ENCODE results near the gene MPIG6B. TPM values are rescaled to one million over a fixed set of nuclear protein-coding genes. Genes with fewer than 3 reads are reported as not detected.
A peak's percentile ranks its signal among the peaks of the same experiment; 100 is the strongest.

MPIG6B gene
- total RNA-seq, 1 experiment from 2014 or later = not detected

DNA sequence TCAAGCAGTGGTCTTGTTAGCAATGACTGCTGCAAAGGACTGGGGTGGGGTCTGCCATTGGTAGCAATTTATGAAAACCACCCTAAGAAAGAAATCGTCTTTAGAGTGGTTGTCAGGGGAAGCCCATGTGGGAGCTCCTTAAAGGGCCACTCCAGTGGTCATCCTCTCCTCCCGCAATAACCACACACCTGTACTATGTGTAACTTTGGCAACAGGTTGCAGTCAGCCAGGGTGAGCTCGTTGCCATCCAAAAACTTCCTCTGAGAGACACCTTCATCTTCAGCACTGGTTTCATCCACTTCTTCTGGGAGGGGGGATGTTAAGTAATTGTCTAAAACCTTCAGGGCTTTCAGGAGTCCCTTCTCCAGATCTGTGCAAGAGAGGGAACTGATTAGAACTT lies 8.9 kb downstream of the MPIG6B start:
- H3K27me3 ChIP-seq (replicated peaks) = no peaks in the 10 kb centered on the region
- no peak overlapping the region for H3K27ac ChIP-seq
- H3K36me3 ChIP-seq = peaks cover 83% of the 10 kb centered on the region
- peaks cover 37% of the 10 kb centered on the region for H3K4me1 ChIP-seq (replicated peaks)
- H3K9me3 ChIP-seq (replicated peaks) = peaks cover 3% of the 10 kb centered on the region
- no peak for DNase-seq (ENCODE audit: low read depth in 1 of 2, low spot score in 2 of 2)
- no peak overlapping the region for H3K4me3 ChIP-seq

DNA sequence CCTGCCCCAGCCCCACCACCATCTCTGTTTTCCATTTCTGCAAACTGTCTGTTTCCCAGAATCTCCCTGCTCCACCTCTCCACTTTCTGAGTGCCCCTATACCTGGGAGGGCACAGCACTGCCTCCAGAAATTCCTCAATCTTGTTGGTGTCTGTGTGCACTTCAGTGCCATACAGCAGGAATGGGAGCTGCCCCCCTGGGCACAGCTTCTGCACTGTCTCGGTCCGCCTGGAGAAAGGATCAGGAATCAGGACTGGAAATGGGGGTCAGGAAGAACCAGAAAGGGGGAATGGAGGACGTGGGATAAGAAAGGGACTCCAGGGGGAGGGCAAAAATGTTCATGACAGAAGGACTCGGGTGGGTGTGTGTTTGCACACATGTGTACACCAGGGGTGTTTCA lies 10.6 kb downstream of the MPIG6B start:
- Histone ChIP-seq H3K27ac (no peak overlapping the region; the same call in 1 of the 2 replicates), H3K27me3 (replicated peaks) (no peaks in the 10 kb centered on the region), H3K4me1 (replicated peaks) (peaks cover 52% of the 10 kb centered on the region), H3K9me3 (replicated peaks) (peaks cover 3% of the 10 kb centered on the region), H3K4me3 (peak overlapping the region; percentile 53), H3K36me3 (peaks cover 67% of the 10 kb centered on the region)
- no peak for DNase-seq (ENCODE audit: low read depth in 1 of 2, low spot score in 2 of 2)

DNA sequence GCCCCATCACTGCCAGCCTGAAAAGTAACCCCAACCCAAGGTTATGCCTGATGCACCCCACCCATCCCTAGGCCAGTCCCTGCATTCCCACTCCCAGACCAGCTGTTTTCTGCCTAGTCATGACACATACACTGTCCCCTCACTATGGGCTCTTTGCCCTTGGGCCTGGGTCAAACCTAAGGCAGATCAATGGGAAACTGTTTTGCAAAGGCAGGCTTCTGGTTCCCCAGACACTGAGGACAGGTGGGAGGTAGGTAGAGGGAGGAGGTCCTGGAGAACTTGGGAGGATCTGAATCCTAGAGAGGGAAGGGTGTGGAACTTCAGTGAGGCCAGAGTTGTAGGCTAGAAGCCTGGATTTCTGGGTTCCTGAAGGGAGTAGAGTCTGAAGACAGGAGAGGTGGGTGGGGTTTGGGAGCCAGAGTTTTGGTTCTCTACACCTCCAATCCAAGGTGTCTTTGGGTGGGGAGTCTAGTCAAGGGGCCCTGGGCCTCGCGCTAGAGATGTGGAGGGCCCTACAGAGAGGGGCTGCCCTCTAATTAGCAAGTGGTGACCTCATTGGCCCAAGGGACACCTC lies 11.2 kb downstream of the MPIG6B start:
- Histone ChIP-seq H3K9me3 (replicated peaks) (peaks cover 3% of the 10 kb centered on the region), H3K27ac (peak overlapping the region; percentile 78), H3K4me1 (replicated peaks) (peaks cover 51% of the 10 kb centered on the region), H3K27me3 (replicated peaks) (no peaks in the 10 kb centered on the region), H3K4me3 (peak overlapping the region; percentile 53), H3K36me3 (peaks cover 64% of the 10 kb centered on the region)
- DNase-seq (ENCODE audit: low read depth in 1 of 2, low spot score in 2 of 2) = no peak

DNA sequence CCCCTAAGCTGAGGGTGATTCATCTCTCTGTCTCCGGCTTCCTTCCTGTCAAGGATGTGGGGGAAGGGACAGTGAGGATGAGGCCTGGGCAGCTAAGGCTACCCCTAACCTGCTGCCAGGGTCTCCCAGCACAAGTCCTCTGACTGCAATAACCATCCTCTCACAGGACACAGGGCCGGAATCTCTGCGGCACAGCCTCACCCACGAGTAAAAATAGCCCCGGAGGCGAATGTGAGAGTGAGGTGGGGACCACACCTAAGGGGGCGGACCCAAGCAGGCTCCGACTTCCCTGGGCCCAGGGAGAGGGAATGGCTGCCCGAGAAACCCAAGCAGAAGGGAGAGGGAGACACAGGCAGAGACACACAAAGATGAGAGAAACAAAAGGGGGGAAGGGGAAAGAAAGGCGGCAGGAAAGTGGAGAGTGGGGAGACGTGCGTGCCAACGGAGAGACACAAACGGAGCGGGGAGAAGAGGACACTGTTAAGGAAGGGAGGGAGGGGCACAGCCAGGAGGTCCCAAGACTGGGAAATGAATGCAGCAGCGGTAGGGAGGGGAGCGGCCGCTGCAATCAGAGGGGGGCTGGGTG lies 11.7 kb downstream of the MPIG6B start:
- Histone ChIP-seq H3K36me3 (peaks cover 62% of the 10 kb centered on the region), H3K4me3 (peak overlapping the region; percentile 53), H3K4me1 (replicated peaks) (peaks cover 51% of the 10 kb centered on the region), H3K27ac (peak overlapping the region; percentile 78), H3K27me3 (replicated peaks) (no peaks in the 10 kb centered on the region), H3K9me3 (replicated peaks) (peaks cover 1% of the 10 kb centered on the region)
- DNase-seq (ENCODE audit: low read depth in 1 of 2, low spot score in 2 of 2) = peak; percentile 88 to 92

DNA sequence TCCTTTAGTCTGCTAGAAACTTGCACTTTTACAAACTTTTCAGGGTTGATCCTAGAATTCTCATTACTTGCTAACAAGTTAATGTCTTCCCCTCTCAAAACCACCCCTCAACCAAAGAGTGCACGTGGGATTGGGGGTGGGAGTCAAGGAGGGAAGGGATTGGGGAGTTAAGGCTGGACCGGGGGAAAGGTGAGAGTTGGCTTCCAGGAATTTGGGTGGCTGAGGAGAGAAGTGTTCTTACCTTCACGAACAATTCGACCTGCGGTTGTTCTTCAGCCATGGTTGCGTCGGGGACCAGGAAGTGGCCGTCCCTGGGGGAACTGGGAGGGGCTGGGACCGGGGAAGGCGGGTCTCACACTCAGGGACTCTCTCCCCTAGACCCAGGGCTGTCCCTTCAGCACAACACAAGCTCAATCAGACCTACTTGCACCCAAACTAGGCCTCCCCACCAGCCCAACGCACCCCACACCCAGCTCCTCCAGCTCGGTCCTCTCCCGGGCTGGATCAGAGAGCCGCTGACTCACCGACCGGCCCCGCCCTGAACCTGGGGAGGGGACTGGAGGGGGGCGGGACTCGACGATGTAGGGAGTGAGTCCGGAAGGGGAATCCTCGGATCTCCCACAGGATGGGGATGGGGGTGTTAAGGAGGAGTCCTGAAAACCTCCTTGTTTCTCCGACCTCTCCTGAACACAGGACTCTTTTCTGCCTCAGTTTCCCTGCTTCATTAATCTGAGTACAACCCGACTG lies 13.0 kb downstream of the MPIG6B start, which contains the start of gene CLIC1:
CLIC1 (minus strand) TSS at position 510 of the 747 bp plus-strand sequence; CDS start at position 280, 230 bp downstream.
- H3K27me3 ChIP-seq (replicated peaks) = no peaks in the 10 kb centered on the region
- H3K36me3 ChIP-seq = peaks cover 52% of the 10 kb centered on the region
- DNase-seq (ENCODE audit: low read depth in 1 of 2, low spot score in 2 of 2) = peak; percentile 93 to 95
- H3K4me1 ChIP-seq (replicated peaks) = peaks cover 48% of the 10 kb centered on the region
- H3K27ac ChIP-seq = peak within 1 kb of the TSS; percentile 94
- H3K4me3 ChIP-seq = peak within 1 kb of the TSS; percentile 53
- H3K9me3 ChIP-seq (replicated peaks) = no peaks in the 10 kb centered on the region

DNA sequence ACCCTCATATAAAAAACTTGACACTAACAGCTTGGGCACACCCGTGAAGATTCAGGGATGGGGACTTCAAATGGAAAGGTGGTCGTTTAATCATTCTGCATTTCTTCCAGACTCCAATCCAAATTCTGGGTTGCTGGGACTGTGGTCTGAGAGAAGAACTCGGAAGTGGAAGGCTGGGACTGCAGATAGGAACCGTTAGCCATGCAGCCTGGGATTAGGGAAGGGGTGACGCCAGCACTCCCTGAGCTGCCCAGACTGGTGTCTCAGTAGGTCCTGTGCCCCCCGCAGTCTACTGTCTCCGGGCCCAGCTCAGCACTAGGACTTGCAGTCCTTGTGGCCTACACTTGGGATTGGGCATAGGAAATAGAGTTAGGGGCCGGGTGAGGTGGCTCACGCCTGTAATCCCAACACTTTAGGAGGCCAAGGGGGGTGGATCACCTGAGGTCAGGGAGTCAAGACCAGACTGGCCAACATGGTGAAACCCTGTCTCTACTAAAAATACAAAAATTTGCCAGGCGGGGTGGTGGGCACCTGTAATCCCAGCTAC lies 13.7 kb downstream of the MPIG6B start:
- no peak for DNase-seq (ENCODE audit: low read depth in 1 of 2, low spot score in 2 of 2)
- H3K27ac ChIP-seq = peak overlapping the region; percentile 78
- peaks cover 52% of the 10 kb centered on the region for H3K36me3 ChIP-seq
- peaks cover 48% of the 10 kb centered on the region for H3K4me1 ChIP-seq (replicated peaks)
- H3K9me3 ChIP-seq (replicated peaks) = no peaks in the 10 kb centered on the region
- H3K4me3 ChIP-seq = peak overlapping the region; percentile 53
- H3K27me3 ChIP-seq (replicated peaks) = no peaks in the 10 kb centered on the region

DNA sequence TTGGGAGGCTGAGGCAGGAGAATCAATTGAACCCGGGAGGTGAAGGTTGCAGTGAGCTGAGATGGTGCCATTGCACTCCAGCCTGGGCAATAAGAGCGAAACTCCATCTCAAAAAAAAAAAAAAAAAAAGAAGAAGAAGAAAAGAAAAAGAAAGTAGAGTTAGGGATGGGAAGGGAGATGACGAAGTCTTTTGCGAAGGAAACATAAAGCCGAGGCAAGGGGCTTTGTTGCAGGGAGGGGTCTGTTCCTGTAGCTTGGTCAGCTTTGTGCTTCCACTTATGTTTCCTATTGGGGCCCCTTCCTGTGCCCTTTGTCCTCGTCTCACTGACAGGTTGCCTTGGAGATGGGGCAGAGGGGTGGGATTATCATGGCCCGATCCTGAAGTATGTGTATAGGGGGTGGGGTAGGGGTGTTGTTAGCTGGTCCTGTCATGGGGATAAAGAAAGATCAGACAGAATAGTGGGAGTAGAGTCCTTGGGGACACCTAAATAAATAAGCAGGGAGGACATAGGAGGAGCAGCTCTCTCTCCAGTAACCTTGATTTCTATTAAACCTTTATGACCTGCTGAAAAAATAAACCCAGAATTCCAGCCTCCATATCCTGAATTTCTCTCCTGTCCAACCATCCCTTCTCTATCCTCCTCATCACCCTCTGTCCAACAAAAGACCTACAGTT lies 14.3 kb downstream of the MPIG6B start:
- no peak overlapping the region for H3K4me3 ChIP-seq
- peak overlapping the region; percentile 94 for H3K27ac ChIP-seq
- H3K36me3 ChIP-seq = peaks cover 52% of the 10 kb centered on the region
- no peak for DNase-seq (ENCODE audit: low read depth in 1 of 2, low spot score in 2 of 2)
- H3K27me3 ChIP-seq (replicated peaks) = no peaks in the 10 kb centered on the region
- H3K9me3 ChIP-seq (replicated peaks) = no peaks in the 10 kb centered on the region
- H3K4me1 ChIP-seq (replicated peaks) = peaks cover 48% of the 10 kb centered on the region

DNA sequence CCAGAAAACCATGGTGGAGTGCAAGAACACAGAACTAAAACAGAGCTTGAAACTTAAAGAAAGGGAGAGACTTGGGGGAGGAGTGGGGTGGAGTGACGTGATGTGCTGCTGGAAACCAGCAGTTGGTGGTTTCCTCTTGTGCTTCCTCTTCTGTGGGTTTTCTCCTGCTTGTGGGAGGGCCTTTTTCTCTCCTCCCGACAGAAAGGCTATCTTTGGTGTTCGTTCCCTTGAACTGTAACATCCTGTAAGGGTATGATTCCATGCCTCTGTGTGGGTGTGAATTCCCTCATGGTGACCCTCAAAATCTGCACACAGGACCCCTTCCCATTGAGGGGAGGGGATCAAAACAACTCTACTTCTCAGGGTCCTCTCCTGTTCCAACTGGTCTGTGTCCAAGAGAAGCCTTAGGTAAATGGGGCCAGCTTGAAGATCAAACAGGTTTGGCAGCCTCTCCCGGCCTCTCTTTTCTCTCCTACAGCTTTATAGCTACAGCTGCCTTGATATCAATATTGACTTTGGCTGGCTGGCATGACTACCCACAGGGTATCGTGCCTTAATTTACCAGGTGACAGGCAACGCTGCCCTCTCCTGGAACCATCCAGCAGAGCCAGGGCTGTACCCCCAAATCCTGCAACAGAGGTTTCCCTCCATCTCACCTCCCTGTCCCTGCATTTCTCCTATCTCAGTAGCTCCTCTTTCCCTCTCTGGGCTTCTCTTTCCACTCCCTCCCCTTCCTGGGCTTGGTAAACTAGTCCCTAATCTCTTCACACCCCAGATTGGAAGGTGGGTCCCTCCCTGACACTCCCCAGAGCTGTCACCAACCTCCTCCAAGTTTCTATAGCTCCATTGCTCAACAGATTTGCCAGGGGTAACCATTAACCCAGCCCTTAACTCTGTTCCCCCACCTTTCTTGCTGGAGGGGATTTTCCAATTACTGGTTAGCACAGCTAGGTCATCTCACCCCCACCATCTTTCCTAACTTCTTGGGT lies 15.1 kb downstream of the MPIG6B start:
- Histone ChIP-seq H3K4me1 (replicated peaks) (peaks cover 48% of the 10 kb centered on the region), H3K9me3 (replicated peaks) (no peaks in the 10 kb centered on the region), H3K36me3 (peaks cover 52% of the 10 kb centered on the region), H3K27ac (peak overlapping the region; percentile 94), H3K27me3 (replicated peaks) (no peaks in the 10 kb centered on the region), H3K4me3 (no peak overlapping the region; the same call in 1 of the 2 replicates)
- peak; percentile 83 to 89 for DNase-seq (ENCODE audit: low read depth in 1 of 2, low spot score in 2 of 2)

DNA sequence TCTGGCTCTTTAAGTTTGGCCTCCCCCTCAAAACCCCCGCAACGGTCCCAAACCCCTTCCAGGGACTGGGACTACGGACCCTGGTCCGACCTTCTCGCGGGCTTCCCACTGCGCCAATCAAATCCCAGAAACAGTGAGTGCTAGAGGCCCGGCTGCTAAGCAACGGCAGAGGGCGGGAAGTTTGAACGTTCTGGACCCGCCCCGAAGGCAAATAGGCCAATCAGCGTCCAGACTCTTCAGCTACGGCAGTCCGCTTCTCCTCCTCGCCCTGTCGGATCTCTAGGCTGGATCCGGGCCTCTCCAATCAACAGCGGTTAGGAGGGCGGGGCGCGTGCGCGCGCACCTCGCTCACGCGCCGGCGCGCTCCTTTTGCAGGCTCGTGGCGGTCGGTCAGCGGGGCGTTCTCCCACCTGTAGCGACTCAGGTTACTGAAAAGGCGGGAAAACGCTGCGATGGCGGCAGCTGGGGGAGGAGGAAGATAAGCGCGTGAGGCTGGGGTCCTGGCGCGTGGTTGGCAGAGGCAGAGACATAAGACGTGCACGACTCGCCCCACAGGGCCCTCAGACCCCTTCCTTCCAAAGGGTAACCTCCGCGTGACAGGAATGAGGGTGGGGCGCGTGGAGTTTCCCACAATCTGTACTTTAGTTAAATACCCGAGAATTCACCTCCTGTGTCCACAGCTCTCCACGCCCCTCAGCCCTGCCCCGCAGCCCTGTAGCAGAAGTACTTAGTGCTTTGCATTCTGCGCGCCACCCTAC lies 16.6 kb downstream of the MPIG6B start, which contains the start of gene MSH5:
MSH5 (plus strand) TSS at position 367 of the 758 bp plus-strand sequence. CDS start 462 bp downstream, outside the sequence.
- H3K27ac ChIP-seq = peak within 1 kb of the TSS; percentile 94
- no peaks in the 10 kb centered on the region for H3K27me3 ChIP-seq (replicated peaks)
- H3K4me1 ChIP-seq (replicated peaks) = peaks cover 36% of the 10 kb centered on the region
- H3K4me3 ChIP-seq = peak within 1 kb of the TSS; percentile 57
- DNase-seq (ENCODE audit: low read depth in 1 of 2, low spot score in 2 of 2) = peak; percentile 98 to 99
- no peaks in the 10 kb centered on the region for H3K9me3 ChIP-seq (replicated peaks)
- H3K36me3 ChIP-seq = peaks cover 45% of the 10 kb centered on the region

DNA sequence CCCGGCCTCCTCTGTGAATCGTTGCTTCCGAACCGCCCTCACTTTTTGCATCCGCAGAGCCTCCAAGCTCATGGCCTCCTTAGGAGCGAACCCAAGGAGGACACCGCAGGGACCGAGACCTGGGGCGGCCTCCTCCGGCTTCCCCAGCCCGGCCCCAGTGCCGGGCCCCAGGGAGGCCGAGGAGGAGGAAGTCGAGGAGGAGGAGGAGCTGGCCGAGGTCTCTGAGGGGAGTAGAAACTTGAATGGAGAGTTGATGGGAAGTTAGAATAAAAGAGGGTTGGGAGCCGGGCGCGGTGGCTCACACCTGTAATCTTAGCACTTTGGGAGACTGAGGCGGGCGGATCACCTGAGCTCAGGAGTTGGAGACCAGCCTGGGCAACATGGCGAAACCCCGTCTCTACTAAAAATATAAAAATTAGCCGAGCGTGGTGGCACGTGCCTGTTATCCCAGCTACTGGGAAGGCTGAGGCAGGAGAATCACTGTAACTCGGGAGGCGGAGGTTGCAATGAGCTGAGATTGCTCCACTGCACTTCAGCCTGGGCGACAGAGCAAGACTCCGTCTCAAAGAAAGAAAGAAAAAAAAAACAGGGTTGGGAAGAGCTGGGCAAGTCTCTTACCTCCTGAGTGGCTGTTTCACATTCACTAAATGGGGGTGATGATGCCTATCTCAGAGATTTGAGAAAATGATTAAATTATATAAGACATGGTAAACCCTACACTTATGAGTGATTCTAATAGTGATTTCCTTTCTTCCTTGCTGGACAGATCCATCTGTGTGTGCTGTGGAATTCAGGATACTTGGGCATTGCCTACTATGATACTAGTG lies 17.4 kb downstream of the MPIG6B start:
- DNase-seq (ENCODE audit: low read depth in 1 of 2, low spot score in 2 of 2) = no peak
- H3K4me1 ChIP-seq (replicated peaks) = peaks cover 36% of the 10 kb centered on the region
- no peaks in the 10 kb centered on the region for H3K27me3 ChIP-seq (replicated peaks)
- H3K4me3 ChIP-seq = peak overlapping the region; percentile 57
- peaks cover 37% of the 10 kb centered on the region for H3K36me3 ChIP-seq
- peak overlapping the region; percentile 74 for H3K27ac ChIP-seq
- no peaks in the 10 kb centered on the region for H3K9me3 ChIP-seq (replicated peaks)

DNA sequence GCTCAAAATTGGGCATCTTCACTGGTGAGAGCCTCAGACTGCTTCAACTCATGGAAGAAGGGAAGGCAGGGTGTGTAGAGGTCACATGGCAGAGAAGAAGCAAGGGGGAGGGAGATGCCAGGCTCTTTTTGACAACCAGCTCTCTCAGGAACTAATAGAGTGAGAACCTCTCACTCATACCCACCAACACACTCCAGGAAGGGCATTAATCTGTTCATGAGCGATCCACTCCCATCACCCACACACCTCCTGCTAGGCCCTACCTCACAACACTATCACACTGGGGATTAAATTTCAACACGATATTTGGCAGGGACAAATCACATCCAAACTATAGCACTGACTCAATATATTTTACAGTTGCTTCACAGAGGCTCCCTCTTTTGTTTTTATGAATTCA lies 18.6 kb downstream of the MPIG6B start:
- peaks cover 39% of the 10 kb centered on the region for H3K36me3 ChIP-seq
- H3K4me3 ChIP-seq = no peak overlapping the region
- no peaks in the 10 kb centered on the region for H3K9me3 ChIP-seq (replicated peaks)
- H3K27ac ChIP-seq = no peak overlapping the region
- H3K4me1 ChIP-seq (replicated peaks) = peaks cover 39% of the 10 kb centered on the region
- H3K27me3 ChIP-seq (replicated peaks) = no peaks in the 10 kb centered on the region
- no peak for DNase-seq (ENCODE audit: low read depth in 1 of 2, low spot score in 2 of 2)

All from SJSA1 (cell line).